Loucy (cell line): ENCODE results near the gene AGO3.

Experiments used
- H2AFZ ChIP-seq: fragments of 200-600 bp; sonication (generic); 2 replicates; pipeline ENCODE4 v1.6.0; 2016; ENCODE audit warnings: antibody characterized with exemption, mild to moderate bottlenecking, low read length, moderate library complexity
- H3F3A ChIP-seq: fragments of 200-600 bp; 2 replicates; pipeline ENCODE4 v1.6.0; 2016; ENCODE audit warnings: antibody characterized with exemption, low read depth, mild to moderate bottlenecking
- H3K27me3 ChIP-seq: fragments of 200-600 bp; sonication (generic); 2 replicates; pipeline ENCODE4 v1.6.1; 2014; ENCODE audit warnings: low read length, mild to moderate bottlenecking; ENCODE audit not compliant: insufficient read depth, poor library complexity, severe bottlenecking
- H3K36me3 ChIP-seq: fragments of 200-600 bp; sonication (generic); 2 replicates; pipeline ENCODE4 v1.6.1; 2016; ENCODE audit warnings: low read length; ENCODE audit not compliant: insufficient read depth
- H3K4me1 ChIP-seq: fragments of 200-600 bp; sonication (generic); 2 replicates; pipeline ENCODE4 v1.5.1; 2014; ENCODE audit warnings: low read length, mild to moderate bottlenecking; ENCODE audit not compliant: insufficient read depth, poor library complexity, severe bottlenecking
- H3K4me2 ChIP-seq: fragments of 200-600 bp; sonication (generic); 2 replicates; pipeline ENCODE4 v1.6.0; 2014; ENCODE audit warnings: antibody characterized with exemption, low read length, low read depth, mild to moderate bottlenecking; ENCODE audit not compliant: poor library complexity, severe bottlenecking
- H3K4me3 ChIP-seq: fragments of 200-600 bp; sonication (generic); 2 replicates; pipeline ENCODE4 v1.5.1; 2014; ENCODE audit warnings: low read length, mild to moderate bottlenecking, mixed read lengths; ENCODE audit not compliant: poor library complexity, severe bottlenecking
- H3K79me2 ChIP-seq: fragments of 200-600 bp; sonication (generic); 2 replicates; pipeline ENCODE4 v1.6.1; 2014; ENCODE audit warnings: low read length; ENCODE audit not compliant: insufficient read depth
- H3K9ac ChIP-seq: fragments of 200-600 bp; sonication (generic); 2 replicates; pipeline ENCODE4 v1.6.0; 2014; ENCODE audit warnings: mild to moderate bottlenecking, low read depth, low read length, moderate library complexity; ENCODE audit not compliant: poor library complexity, severe bottlenecking
- H3K9me2 ChIP-seq: fragments of 200-600 bp; sonication (generic); replicated peaks from 2 replicates; pipeline ENCODE4 v1.6.1; 2016; ENCODE audit warnings: low read depth, low read length, mixed read lengths
- H3K9me3 ChIP-seq: fragments of 200-600 bp; sonication (generic); 2 replicates; pipeline ENCODE4 v1.6.1; 2014; ENCODE audit warnings: mild to moderate bottlenecking, antibody characterized with exemption, low read length, low read depth; ENCODE audit not compliant: insufficient read depth
- H4K20me1 ChIP-seq: fragments of 200-600 bp; sonication (generic); 2 replicates; pipeline ENCODE4 v1.6.0; 2014; ENCODE audit warnings: antibody characterized with exemption, low read length, mild to moderate bottlenecking; ENCODE audit not compliant: insufficient read depth, poor library complexity, severe bottlenecking
- CTCF ChIP-seq: fragments of 200-600 bp; sonication (generic); conservative IDR thresholded peaks from 2 replicates; pipeline ENCODE4 v1.5.1; 2014; ENCODE audit warnings: mild to moderate bottlenecking, antibody characterized with exemption, low read length
- EZH2phosphoT487 ChIP-seq: fragments of 200-600 bp; IDR thresholded peaks from 2 replicates; pipeline ENCODE4 v1.6.1; 2018; ENCODE audit warnings: antibody characterized with exemption, mild to moderate bottlenecking, moderate library complexity, borderline replicate concordance

AGO3 gene

GRCh38 chr1:35947547-35947946 lies 16.6 kb downstream of the AGO3 start:
- no peak overlapping the region for H3K9ac ChIP-seq
- peaks cover 6% of the 10 kb centered on the region for H3K4me1 ChIP-seq
- peaks cover 12% of the 10 kb centered on the region; the same call in 1 of the 2 replicates for H3K36me3 ChIP-seq
- peaks cover 61% of the 10 kb centered on the region for H3K79me2 ChIP-seq
- no peak for TF ChIP-seq EZH2phosphoT487
- TF ChIP-seq CTCF = no peak
- H4K20me1 ChIP-seq = peaks cover 21% of the 10 kb centered on the region
- no peaks in the 10 kb centered on the region for H3K9me2 ChIP-seq
- H2AFZ ChIP-seq = no peak overlapping the region
- no peaks in the 10 kb centered on the region for H3K27me3 ChIP-seq
- H3K9me3 ChIP-seq = no peaks in the 10 kb centered on the region
- H3F3A ChIP-seq = no peaks in the 10 kb centered on the region
- no peak overlapping the region for H3K4me2 ChIP-seq
- no peak overlapping the region for H3K4me3 ChIP-seq

- no peaks in the 10 kb centered on the region for H3K27me3 ChIP-seq
- TF ChIP-seq CTCF (no peak), EZH2phosphoT487 (no peak)
- H3K9me3 ChIP-seq = no peaks in the 10 kb centered on the region
- peaks cover 6% of the 10 kb centered on the region for H4K20me1 ChIP-seq
- no peak overlapping the region for H3K4me2 ChIP-seq
- no peaks in the 10 kb centered on the region for H3K9me2 ChIP-seq
- no peaks in the 10 kb centered on the region for H3F3A ChIP-seq
- H2AFZ ChIP-seq = no peak overlapping the region
- no peak overlapping the region for H3K9ac ChIP-seq
- peaks cover 26% of the 10 kb centered on the region; the same call in 1 of the 2 replicates for H3K79me2 ChIP-seq
- H3K4me1 ChIP-seq = no peaks in the 10 kb centered on the region
- no peak overlapping the region for H3K4me3 ChIP-seq
- H3K36me3 ChIP-seq = peaks cover 10% of the 10 kb centered on the region; the same call in 1 of the 2 replicates
These were observed 27.7 kb downstream of the AGO3 start for GRCh38 chr1:35958558-35958957.

GRCh38 chr1:35959304-35959703 lies 28.4 kb downstream of the AGO3 start:
- Histone ChIP-seq H3K4me2 (no peak overlapping the region), H3K9ac (no peak overlapping the region), H3F3A (no peaks in the 10 kb centered on the region), H3K4me3 (no peak overlapping the region), H3K36me3 (peaks cover 6% of the 10 kb centered on the region; the same call in 1 of the 2 replicates), H2AFZ (no peak overlapping the region), H3K9me2 (no peaks in the 10 kb centered on the region), H4K20me1 (peaks cover 6% of the 10 kb centered on the region), H3K27me3 (no peaks in the 10 kb centered on the region), H3K79me2 (peaks cover 24% of the 10 kb centered on the region; the same call in 1 of the 2 replicates), H3K4me1 (no peaks in the 10 kb centered on the region), H3K9me3 (no peaks in the 10 kb centered on the region)
- TF ChIP-seq CTCF = no peak
- TF ChIP-seq EZH2phosphoT487 = no peak
